ENCODE data around the gene SLC43A1.
A peak's percentile ranks its signal among the peaks of the same experiment; 100 is the strongest.

SLC43A1 gene

DNA sequence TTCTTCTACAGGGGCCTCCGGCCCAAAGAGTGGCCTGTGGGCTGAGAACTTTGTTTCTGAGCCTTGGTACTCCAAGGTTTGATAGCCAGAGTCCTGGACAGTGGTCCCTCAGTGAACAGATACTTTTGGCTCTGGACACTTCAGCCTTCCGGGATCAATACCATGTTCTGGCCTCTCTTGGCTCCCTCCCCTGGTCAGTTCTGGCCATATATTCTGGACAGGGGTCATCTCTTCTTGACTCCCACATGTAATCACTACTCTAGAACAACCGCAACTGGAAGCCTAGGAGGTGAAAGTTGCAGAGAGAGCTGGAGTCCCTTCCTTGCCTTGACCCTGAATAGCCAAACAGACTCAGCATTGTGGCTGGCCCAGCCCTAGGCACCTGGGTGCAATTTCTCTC, 52.9 kb downstream of the SLC43A1 start:
- no peak for TF ChIP-seq CTCF (IDR thresholded peaks at IDR 0.05; ENCODE audit: extremely low read depth, missing control alignments)
- no peak for DNase-seq (ENCODE audit: low spot score)

GRCh38 chr11:57461841-57462489, 53.5 kb downstream of the SLC43A1 start:
- no peak for DNase-seq (ENCODE audit: low spot score)
- no peak for TF ChIP-seq CTCF (IDR thresholded peaks at IDR 0.05; ENCODE audit: extremely low read depth, missing control alignments)

DNA sequence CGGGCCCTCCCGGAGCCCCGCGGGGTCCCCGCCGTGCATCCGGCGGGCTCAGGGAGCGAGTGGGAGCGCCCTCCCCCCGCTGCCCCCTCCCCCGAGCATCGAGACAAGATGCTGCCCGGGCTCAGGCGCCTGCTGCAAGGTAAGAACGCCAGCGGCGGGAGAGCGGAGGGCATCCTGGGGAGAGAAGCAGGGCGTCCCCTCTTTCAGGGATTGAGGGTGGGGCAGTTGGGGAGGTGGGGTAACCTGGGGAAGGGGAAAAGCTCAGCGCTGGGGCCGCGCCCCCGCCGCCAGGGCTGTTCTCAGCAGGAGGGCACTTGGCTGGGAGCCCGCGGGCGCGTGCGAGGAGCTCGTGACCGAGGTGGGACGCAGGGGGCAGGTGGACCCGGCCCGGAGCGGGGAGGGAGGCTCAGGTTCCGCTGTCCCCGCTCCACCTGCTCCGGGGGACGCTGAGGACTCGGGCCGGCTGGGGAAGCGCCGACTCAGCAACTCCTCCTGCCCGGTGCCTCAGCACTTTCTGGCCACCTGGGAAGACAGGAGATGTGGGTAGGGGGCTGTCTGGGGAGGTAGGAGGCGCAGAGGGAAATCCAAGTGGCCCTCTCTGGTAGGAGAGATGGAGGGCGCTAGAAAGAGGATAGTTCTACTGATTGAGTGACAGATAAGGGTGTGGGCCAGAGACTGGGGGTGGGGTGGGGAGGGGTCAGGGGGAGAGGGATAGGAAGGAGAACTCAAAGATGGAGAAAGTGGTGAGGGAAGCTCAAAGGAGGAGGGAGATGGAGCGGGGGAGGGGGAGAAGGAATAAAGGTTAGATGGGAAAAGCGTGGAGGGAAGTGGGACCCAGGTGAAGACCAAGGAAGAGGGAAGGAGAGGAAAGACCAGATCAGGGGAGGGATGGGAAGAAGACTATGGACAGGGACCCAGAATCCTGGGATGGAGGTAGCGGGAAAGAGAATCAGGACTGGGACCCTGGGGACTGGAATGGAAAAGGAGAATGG, 54.4 kb downstream of the SLC43A1 start:
- DNase-seq (ENCODE audit: low spot score), result no peak

DNA sequence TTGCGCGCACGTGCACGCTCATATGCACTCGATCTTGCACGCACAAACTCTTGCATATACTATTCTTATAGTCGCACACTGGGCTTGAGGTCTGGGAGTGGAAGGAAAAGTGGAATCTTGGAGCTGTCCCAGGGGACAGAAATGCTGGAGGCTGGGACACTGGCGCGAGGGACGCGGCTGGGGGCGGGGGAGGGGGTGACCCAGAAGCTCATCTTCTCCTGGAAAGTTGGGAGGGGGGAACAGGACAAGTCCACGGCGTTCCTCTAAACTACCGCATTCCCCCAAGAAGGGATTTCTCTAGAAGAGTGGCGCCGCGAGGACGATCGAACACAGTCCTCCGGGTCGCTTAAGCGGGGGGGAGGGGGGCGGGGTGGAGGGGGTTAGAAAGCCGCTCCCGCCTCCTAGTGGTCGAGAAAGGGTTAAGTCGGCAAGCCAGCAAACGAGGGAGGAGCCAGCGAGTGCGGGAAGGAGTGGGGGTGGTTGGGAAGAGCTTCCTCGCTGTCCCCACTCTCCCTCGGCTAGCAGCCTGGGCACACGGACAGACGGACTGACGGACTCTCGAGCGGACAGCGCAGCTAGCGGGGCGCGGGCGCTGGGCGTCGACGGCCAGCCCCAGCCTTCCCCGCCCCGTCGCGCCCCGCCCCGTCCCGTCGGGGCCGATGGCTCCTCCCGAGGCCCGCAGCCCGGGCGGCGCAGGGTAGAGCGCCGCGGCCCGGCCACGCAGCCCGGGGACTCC, 55.3 kb downstream of the SLC43A1 start, which contains the start of gene RTN4RL2:
Gene RTN4RL2 (plus strand): TSS at position 507 of the 736 bp plus-strand sequence. CDS start 338 bp downstream, outside the sequence.
- DNase-seq (ENCODE audit: low spot score), result peak; percentile 89
- TF ChIP-seq CTCF (IDR thresholded peaks at IDR 0.05; ENCODE audit: extremely low read depth, missing control alignments), result peak; percentile 23

More for the DNA sequence above, 54.4 kb downstream of the SLC43A1 start:
- TF ChIP-seq CTCF (IDR thresholded peaks at IDR 0.05; ENCODE audit: extremely low read depth, missing control alignments), result no peak

GRCh38 chr11:57459164-57460021, 56.1 kb downstream of the SLC43A1 start:
- peak; percentile 45 for DNase-seq (ENCODE audit: low spot score)
- TF ChIP-seq CTCF (IDR thresholded peaks at IDR 0.05; ENCODE audit: extremely low read depth, missing control alignments), result no peak

DNA sequence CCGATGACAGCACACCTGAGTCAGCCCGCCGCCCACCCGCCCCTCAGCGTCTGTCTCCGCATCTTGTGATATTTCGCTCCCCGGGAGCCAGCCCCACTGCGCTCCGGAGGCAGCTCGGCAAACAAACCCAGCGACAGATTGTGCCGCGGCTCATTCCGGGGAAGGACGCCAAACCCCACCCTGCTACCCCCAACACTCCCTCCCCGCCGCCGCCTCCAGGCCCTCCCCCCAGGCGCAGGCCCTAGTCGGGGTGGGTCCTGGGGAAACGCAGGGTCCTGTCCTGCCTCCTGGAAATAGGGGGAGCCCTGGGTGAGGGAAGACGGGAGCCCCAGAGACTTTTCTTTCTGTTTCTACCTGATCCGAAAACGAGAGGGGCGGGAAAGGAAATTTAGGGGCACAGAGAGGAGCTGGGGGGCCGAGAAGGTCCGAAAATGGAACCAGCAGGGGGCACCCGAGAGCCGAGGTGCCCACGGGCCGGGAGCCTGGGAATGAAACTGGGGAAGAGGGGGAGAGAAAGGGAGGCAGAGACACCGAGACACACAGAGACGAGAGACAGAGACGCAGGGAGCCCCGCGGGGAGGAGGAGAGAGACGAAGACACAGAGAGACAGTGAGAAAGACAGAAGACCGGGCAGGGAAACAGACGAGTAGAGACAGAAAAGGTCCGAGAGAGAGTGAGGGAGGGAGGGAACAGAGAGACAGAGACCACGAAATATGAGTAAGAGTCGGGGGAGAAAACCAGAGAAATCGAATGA, 56.9 kb downstream of the SLC43A1 start:
- DNase-seq (ENCODE audit: low spot score), result peak; percentile 68
- TF ChIP-seq CTCF (IDR thresholded peaks at IDR 0.05; ENCODE audit: extremely low read depth, missing control alignments), result peak; percentile 65

Data from GM20000 (cell line).